ENCODE results near the gene DDX18. TPM values are rescaled to one million over a fixed set of nuclear protein-coding genes. Genes with fewer than 3 reads are reported as not detected.

Gene DDX18
- total and polyA plus RNA-seq, 2 donors (not counting 3 experiments of a cell fraction or from before 2014, with no cell fraction given), result 15.8 to 50.4 TPM

- Histone ChIP-seq H3K36me3 (ENCODE audit: control insufficient read depth in 2 of 2, extremely low read depth in 1 of 2, insufficient read depth in 2 of 2, low read length in 2 of 2) (no peaks in the 10 kb centered on the region), H3K9me3 (replicated peaks; ENCODE audit: control insufficient read depth, insufficient read depth, low read length) (no peaks in the 10 kb centered on the region), H3K4me1 (ENCODE audit: control insufficient read depth, extremely low read depth, insufficient read depth, low read length) (peaks cover 18% of the 10 kb centered on the region), H3K4me3 (replicated peaks in 1 of 3; ENCODE audit: insufficient read depth in 1 of 3, low read depth in 1 of 3, low read length in 3 of 3) (no peak overlapping the region), H3K27me3 (ENCODE audit: control insufficient read depth in 2 of 2, insufficient read depth in 2 of 2, low read length in 2 of 2) (peaks cover 7 to 12% of the 10 kb centered on the region in 2 experiments), H4K20me1 (replicated peaks; ENCODE audit: control insufficient read depth, extremely low read depth, insufficient read depth, low read length) (no peaks in the 10 kb centered on the region), H3K4me2 (ENCODE audit: insufficient read depth, low read length) (no peak overlapping the region), H2AFZ (ENCODE audit: low read depth, low read length) (no peak overlapping the region), H3K9ac (replicated peaks; ENCODE audit: extremely low read depth, insufficient read depth, low read length) (no peak overlapping the region), H3K79me2 (ENCODE audit: control insufficient read depth, insufficient read depth, low read length) (no peaks in the 10 kb centered on the region), H3K9me1 (replicated peaks; ENCODE audit: control insufficient read depth, extremely low read depth, insufficient read depth, low read length) (no peaks in the 10 kb centered on the region), H3K27ac (ENCODE audit: insufficient read depth, low read depth, low read length) (no peak overlapping the region)
- CTCF ChIA-PET, result no interaction called here
- no TSS peak for BruUV-seq (replicated peaks)
- no peak for DNase-seq (ENCODE audit: low read depth, low spot score)
- intact Hi-C loops (cut with micrococcal nuclease), result loop anchor here (5.0 kb wide), 1 partner anchor 59 kb away; no protein-coding TSS in a partner anchor
- POLR2A ChIA-PET, result no interaction called here
- dilution Hi-C loops (cut with MboI; ENCODE audit: extremely low pct_ligation_motif_present, low sequenced_read_pairs), result no loop called here
- FAIRE-seq, result no peak
- no peak for TF ChIP-seq FOS (IDR thresholded peaks at IDR 0.05; ENCODE audit: borderline replicate concordance, insufficient read depth, low read length)
- no peak for TF ChIP-seq POLR2AphosphoS5 (IDR thresholded peaks at IDR 0.05; ENCODE audit: insufficient read depth, low read depth, low read length)
- no peak for TF ChIP-seq EZH2 (IDR thresholded peaks at IDR 0.05; ENCODE audit: borderline replicate concordance, low read depth, low read length, severe bottlenecking)
- TF ChIP-seq JUN (IDR thresholded peaks at IDR 0.05; ENCODE audit: borderline replicate concordance, insufficient read depth, insufficient read length, low read depth), result no peak
- TF ChIP-seq POLR2A (IDR thresholded peaks at IDR 0.05; ENCODE audit: low read depth, low read length), result no peak
Observed at GRCh38 chr2:117858336-117858735, 43.8 kb downstream of the DDX18 start.

- Histone ChIP-seq H2AFZ (ENCODE audit: low read depth, low read length) (no peak overlapping the region), H3K36me3 (ENCODE audit: control insufficient read depth in 2 of 2, extremely low read depth in 1 of 2, insufficient read depth in 2 of 2, low read length in 2 of 2) (no peaks in the 10 kb centered on the region), H4K20me1 (replicated peaks; ENCODE audit: control insufficient read depth, extremely low read depth, insufficient read depth, low read length) (no peaks in the 10 kb centered on the region), H3K4me2 (ENCODE audit: insufficient read depth, low read length) (no peak overlapping the region), H3K4me1 (ENCODE audit: control insufficient read depth, extremely low read depth, insufficient read depth, low read length) (peaks cover 18% of the 10 kb centered on the region), H3K27ac (ENCODE audit: insufficient read depth, low read depth, low read length) (no peak overlapping the region), H3K9me3 (replicated peaks; ENCODE audit: control insufficient read depth, insufficient read depth, low read length) (no peaks in the 10 kb centered on the region), H3K4me3 (replicated peaks in 1 of 3; ENCODE audit: insufficient read depth in 1 of 3, low read depth in 1 of 3, low read length in 3 of 3) (no peak overlapping the region), H3K9ac (replicated peaks; ENCODE audit: extremely low read depth, insufficient read depth, low read length) (no peak overlapping the region), H3K27me3 (ENCODE audit: control insufficient read depth in 2 of 2, insufficient read depth in 2 of 2, low read length in 2 of 2) (peaks cover 7 to 12% of the 10 kb centered on the region in 2 experiments), H3K9me1 (replicated peaks; ENCODE audit: control insufficient read depth, extremely low read depth, insufficient read depth, low read length) (no peaks in the 10 kb centered on the region), H3K79me2 (ENCODE audit: control insufficient read depth, insufficient read depth, low read length) (no peaks in the 10 kb centered on the region)
- intact Hi-C loops (cut with micrococcal nuclease) (loop anchor here (5.0 kb wide), 1 partner anchor 58 kb away; no protein-coding TSS in a partner anchor), dilution Hi-C loops (cut with MboI; ENCODE audit: extremely low pct_ligation_motif_present, low sequenced_read_pairs) (no loop called here)
- FAIRE-seq (no peak), DNase-seq (ENCODE audit: low read depth, low spot score) (no peak)
- BruUV-seq (replicated peaks), result no TSS peak
- POLR2A ChIA-PET, result no interaction called here
- no peak for TF ChIP-seq MYC (IDR thresholded peaks at IDR 0.05; ENCODE audit: low read depth, low read length)
- no peak for TF ChIP-seq MAX (IDR thresholded peaks at IDR 0.05; ENCODE audit: insufficient read depth, insufficient read length)
- no peak for TF ChIP-seq EZH2 (IDR thresholded peaks at IDR 0.05; ENCODE audit: borderline replicate concordance, low read depth, low read length, severe bottlenecking)
- no peak for TF ChIP-seq JUN (IDR thresholded peaks at IDR 0.05; ENCODE audit: borderline replicate concordance, insufficient read depth, insufficient read length, low read depth)
- TF ChIP-seq CTCF (IDR thresholded peaks at IDR 0.05; ENCODE audit: extremely low read depth in 1 of 2, insufficient read depth in 1 of 2, low read depth in 1 of 2, low read length in 2 of 2), result peak in 1 of 2 donors; percentile 1
- CTCF ChIA-PET, result no interaction called here
Observed at GRCh38 chr2:117858892-117859531, 44.5 kb downstream of the DDX18 start.
